ENCODE data around the gene SIAH2. TPM values are rescaled to one million over a fixed set of nuclear protein-coding genes. Genes with fewer than 3 reads are reported as not detected.

Gene SIAH2
- total and polyA plus RNA-seq, 9 of the 15 experiments (the other 6 are each of a cell fraction or from before 2014, with no cell fraction given) = 4.8 to 39.0 (median 29.9) TPM

DNA sequence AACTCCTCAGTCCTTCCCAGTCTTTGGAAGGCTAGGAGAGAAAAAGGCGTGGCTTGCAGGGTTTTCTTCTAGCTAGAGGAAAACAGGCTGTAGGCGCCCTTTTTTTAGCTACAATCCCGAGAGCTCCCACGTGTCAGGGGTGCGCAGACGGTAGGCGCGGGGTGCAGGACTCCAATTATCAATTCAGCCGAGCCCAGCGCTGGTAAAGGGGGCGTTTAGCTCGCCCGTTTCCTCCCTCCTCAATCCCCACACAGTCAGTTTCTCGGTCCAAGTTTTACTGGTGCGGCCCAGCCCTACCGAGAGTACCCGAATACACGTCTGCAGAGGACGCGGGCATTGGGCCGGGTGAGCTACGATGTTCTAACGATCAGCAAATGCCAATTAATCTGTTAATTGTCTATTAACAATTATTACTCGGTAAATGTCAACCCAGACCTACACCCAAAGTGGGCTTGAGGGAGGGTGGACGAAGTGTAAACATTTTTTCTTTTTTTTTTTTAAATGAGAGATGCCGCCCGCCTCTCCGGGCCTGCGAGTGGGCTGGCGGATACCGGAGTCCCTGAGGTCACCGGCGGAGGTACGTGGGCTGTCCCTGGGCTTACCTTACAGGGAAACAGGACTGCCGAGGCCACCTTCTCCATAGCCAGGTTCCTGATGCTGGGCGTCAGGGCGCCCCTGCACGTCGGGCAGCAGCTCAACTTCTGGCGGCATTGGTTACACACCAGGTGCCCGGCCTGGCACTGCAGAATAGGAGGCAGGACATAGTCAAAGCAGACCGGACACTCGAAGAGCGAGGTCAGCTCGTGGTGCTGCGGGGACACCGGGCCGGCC is 923 bp downstream of the SIAH2 start:
- no TSS peak for BruUV-seq (replicated peaks)
- 0 out of 2 replicates have a peak, but pooled peaks have one; percentile 24 for TF ChIP-seq GABPB1 (CRISPR knock-in tag; IDR thresholded peaks at IDR 0.05)
- TF ChIP-seq BMI1 (IDR thresholded peaks at IDR 0.05; ENCODE audit: low read length) = no peak
- TF ChIP-seq CXXC5 (CRISPR knock-in tag; IDR thresholded peaks at IDR 0.05) = peak; percentile 47; the same call in 1 of the 2 replicates
- TF ChIP-seq MEF2D (tag; conservative IDR thresholded peaks at IDR 0.05; ENCODE audit: low read depth) = no peak
- TF ChIP-seq NRF1 (conservative IDR thresholded peaks at IDR 0.05 in 1 of 2, IDR thresholded peaks at IDR 0.05 in 1 of 2) = peak; percentile 78 to 83
- TF ChIP-seq, protein P1, sequence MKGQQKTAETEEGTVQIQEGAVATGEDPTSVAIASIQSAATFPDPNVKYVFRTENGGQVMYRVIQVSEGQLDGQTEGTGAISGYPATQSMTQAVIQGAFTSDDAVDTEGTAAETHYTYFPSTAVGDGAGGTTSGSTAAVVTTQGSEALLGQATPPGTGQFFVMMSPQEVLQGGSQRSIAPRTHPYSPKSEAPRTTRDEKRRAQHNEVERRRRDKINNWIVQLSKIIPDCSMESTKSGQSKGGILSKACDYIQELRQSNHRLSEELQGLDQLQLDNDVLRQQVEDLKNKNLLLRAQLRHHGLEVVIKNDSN (CRISPR knock-in tag; IDR thresholded peaks at IDR 0.05) = peak; percentile 38
- TF ChIP-seq, protein P2, sequence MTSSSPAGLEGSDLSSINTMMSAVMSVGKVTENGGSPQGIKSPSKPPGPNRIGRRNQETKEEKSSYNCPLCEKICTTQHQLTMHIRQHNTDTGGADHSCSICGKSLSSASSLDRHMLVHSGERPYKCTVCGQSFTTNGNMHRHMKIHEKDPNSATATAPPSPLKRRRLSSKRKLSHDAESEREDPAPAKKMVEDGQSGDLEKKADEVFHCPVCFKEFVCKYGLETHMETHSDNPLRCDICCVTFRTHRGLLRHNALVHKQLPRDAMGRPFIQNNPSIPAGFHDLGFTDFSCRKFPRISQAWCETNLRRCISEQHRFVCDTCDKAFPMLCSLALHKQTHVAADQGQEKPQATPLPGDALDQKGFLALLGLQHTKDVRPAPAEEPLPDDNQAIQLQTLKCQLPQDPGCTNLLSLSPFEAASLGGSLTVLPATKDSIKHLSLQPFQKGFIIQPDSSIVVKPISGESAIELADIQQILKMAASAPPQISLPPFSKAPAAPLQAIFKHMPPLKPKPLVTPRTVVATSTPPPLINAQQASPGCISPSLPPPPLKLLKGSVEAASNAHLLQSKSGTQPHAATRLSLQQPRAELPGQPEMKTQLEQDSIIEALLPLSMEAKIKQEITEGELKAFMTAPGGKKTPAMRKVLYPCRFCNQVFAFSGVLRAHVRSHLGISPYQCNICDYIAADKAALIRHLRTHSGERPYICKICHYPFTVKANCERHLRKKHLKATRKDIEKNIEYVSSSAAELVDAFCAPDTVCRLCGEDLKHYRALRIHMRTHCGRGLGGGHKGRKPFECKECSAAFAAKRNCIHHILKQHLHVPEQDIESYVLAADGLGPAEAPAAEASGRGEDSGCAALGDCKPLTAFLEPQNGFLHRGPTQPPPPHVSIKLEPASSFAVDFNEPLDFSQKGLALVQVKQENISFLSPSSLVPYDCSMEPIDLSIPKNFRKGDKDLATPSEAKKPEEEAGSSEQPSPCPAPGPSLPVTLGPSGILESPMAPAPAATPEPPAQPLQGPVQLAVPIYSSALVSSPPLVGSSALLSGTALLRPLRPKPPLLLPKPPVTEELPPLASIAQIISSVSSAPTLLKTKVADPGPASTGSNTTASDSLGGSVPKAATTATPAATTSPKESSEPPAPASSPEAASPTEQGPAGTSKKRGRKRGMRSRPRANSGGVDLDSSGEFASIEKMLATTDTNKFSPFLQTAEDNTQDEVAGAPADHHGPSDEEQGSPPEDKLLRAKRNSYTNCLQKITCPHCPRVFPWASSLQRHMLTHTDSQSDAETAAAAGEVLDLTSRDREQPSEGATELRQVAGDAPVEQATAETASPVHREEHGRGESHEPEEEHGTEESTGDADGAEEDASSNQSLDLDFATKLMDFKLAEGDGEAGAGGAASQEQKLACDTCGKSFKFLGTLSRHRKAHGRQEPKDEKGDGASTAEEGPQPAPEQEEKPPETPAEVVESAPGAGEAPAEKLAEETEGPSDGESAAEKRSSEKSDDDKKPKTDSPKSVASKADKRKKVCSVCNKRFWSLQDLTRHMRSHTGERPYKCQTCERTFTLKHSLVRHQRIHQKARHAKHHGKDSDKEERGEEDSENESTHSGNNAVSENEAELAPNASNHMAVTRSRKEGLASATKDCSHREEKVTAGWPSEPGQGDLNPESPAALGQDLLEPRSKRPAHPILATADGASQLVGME (CRISPR knock-in tag; IDR thresholded peaks at IDR 0.05) = no peak
- 0 out of 2 replicates have a peak, but pooled peaks have one; percentile 16 for TF ChIP-seq MXI1 (IDR thresholded peaks at IDR 0.05; ENCODE audit: low read depth, low read length)
- TF ChIP-seq CREM (IDR thresholded peaks at IDR 0.05; ENCODE audit: low read depth) = 0 out of 2 replicates have a peak, but pooled peaks have one; percentile 3
- peak; percentile 63 for TF ChIP-seq ZFX (CRISPR knock-in tag; IDR thresholded peaks at IDR 0.05)

More for the DNA sequence above, 923 bp downstream of the SIAH2 start:
- Histone ChIP-seq H4K20me1 (replicated peaks; ENCODE audit: control insufficient read depth, insufficient read depth, low read length) (no peaks in the 10 kb centered on the region), H2AFZ (ENCODE audit: low read depth, low read length) (peak overlapping the region; percentile 70), H3K4me1 (replicated peaks in 1 of 2; ENCODE audit: control insufficient read depth in 2 of 2, insufficient read depth in 2 of 2, low read length in 2 of 2) (peaks cover 21 to 28% of the 10 kb centered on the region in 2 experiments; a peak in 4 of 5 replicates), H3K4me3 (peak overlapping the region; percentile 72), H3K36me3 (ENCODE audit: control insufficient read depth, insufficient read depth, low read length) (peaks cover 31% of the 10 kb centered on the region), H3K9me1 (ENCODE audit: control insufficient read depth, insufficient read depth, low read length) (no peaks in the 10 kb centered on the region), H3K9me3 (replicated peaks; ENCODE audit: control insufficient read depth, insufficient read depth, low read depth, low read length) (no peaks in the 10 kb centered on the region), H3K4me2 (ENCODE audit: insufficient read depth, low read length) (peak overlapping the region; percentile 84), H3K27ac (ENCODE audit: extremely low read depth, low read depth, low read length) (peak overlapping the region; percentile 84), H3K9ac (ENCODE audit: insufficient read depth in 1 of 2, low read depth in 2 of 2, low read length in 2 of 2) (peak overlapping the region; percentile 78 to 98), H3K27me3 (ENCODE audit: control insufficient read depth in 2 of 2, insufficient read depth in 2 of 2, low read length in 2 of 2) (no peaks in the 10 kb centered on the region), H3K79me2 (ENCODE audit: control insufficient read depth, insufficient read depth, low read length) (peaks cover 66% of the 10 kb centered on the region)
- DNase-seq (ENCODE audit: extremely low read depth in 1 of 4, low spot score in 3 of 4) = peak; percentile 35 to 67 (median 48)
- ATAC-seq = peak; percentile 2
- in situ Hi-C loops (cut with MboI) = no loop called here
- intact Hi-C loops (cut with micrococcal nuclease) = loop anchor here (2.0 kb wide), 1 partner anchor 29 kb away; no protein-coding TSS in a partner anchor
- ChIA-PET POLR2A (interaction anchor here (0.6 to 1.5 kb wide), 12 partner anchors 9 to 353 kb away, joined by 3 to 7 read pairs (median 4); partner anchors contain the start of gene SERP1), CTCF (ENCODE audit: low intra/inter-chr PET ratio) (interaction anchor here (0.6 kb wide), 1 partner anchor 1641 kb away, joined by 3 read pairs; no protein-coding TSS in a partner anchor)
- under 1% methylated on average over 45 of the region's 48 CpGs for WGBS (ENCODE audit: insufficient coverage, low coverage, missing lambda C conversion rate)
- FAIRE-seq = no peak
